ENCODE measurements around the gene CACNA2D1.

The CACNA2D1 gene

GRCh38 chr7:82289152-82289535 is 154.4 kb downstream of the CACNA2D1 start:
- no peak for TF ChIP-seq CTCF (IDR thresholded peaks at IDR 0.05)

GRCh38 chr7:82286798-82287140 is 156.8 kb downstream of the CACNA2D1 start:
- no peak for TF ChIP-seq CTCF (IDR thresholded peaks at IDR 0.05)

GRCh38 chr7:82286096-82286797 is 157.3 kb downstream of the CACNA2D1 start:
- no peak for TF ChIP-seq CTCF (IDR thresholded peaks at IDR 0.05)

- TF ChIP-seq CTCF (IDR thresholded peaks at IDR 0.05) = no peak
Observed at GRCh38 chr7:82284936-82285519, 158.5 kb downstream of the CACNA2D1 start.

- no peak for TF ChIP-seq CTCF (IDR thresholded peaks at IDR 0.05)
Observed at GRCh38 chr7:82275342-82275741, 168.2 kb downstream of the CACNA2D1 start.

- no peak for TF ChIP-seq CTCF (IDR thresholded peaks at IDR 0.05)
Observed at GRCh38 chr7:82274681-82275080, 168.9 kb downstream of the CACNA2D1 start.

- no peak for TF ChIP-seq CTCF (IDR thresholded peaks at IDR 0.05)
Observed at GRCh38 chr7:82273886-82274285, 169.7 kb downstream of the CACNA2D1 start.

All from LNCAP (cell line).